Activated T-cell treated with anti-CD3 and anti-CD28 coated beads for 48 hours (primary cell): ENCODE results near the gene MAP7D3.
"Not testable (repeated sequence)": the region's sequence is repeated elsewhere in the genome, so short reads cannot be mapped to it uniquely, and the experiment has no call there.

Experiments used
- DNase-seq: peaks from one replicate; pipeline ENCODE4 v3.0.0-alpha.2; 2020; ENCODE audit warnings: low read depth

MAP7D3 gene, protein sequence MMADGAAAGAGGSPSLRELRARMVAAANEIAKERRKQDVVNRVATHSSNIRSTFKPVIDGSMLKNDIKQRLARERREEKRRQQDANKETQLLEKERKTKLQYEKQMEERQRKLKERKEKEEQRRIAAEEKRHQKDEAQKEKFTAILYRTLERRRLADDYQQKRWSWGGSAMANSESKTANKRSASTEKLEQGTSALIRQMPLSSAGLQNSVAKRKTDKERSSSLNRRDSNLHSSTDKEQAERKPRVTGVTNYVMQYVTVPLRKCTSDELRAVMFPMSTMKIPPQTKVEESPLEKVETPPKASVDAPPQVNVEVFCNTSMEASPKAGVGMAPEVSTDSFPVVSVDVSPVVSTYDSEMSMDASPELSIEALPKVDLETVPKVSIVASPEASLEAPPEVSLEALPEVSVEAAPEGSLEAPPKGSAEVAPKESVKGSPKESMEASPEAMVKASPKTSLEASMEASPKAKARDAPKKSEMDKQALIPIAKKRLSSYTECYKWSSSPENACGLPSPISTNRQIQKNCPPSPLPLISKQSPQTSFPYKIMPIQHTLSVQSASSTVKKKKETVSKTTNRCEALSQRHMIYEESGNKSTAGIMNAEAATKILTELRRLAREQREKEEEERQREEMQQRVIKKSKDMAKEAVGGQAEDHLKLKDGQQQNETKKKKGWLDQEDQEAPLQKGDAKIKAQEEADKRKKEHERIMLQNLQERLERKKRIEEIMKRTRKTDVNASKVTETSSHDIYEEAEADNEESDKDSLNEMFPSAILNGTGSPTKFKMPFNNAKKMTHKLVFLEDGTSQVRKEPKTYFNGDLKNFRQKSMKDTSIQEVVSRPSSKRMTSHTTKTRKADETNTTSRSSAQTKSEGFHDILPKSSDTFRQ

DNA sequence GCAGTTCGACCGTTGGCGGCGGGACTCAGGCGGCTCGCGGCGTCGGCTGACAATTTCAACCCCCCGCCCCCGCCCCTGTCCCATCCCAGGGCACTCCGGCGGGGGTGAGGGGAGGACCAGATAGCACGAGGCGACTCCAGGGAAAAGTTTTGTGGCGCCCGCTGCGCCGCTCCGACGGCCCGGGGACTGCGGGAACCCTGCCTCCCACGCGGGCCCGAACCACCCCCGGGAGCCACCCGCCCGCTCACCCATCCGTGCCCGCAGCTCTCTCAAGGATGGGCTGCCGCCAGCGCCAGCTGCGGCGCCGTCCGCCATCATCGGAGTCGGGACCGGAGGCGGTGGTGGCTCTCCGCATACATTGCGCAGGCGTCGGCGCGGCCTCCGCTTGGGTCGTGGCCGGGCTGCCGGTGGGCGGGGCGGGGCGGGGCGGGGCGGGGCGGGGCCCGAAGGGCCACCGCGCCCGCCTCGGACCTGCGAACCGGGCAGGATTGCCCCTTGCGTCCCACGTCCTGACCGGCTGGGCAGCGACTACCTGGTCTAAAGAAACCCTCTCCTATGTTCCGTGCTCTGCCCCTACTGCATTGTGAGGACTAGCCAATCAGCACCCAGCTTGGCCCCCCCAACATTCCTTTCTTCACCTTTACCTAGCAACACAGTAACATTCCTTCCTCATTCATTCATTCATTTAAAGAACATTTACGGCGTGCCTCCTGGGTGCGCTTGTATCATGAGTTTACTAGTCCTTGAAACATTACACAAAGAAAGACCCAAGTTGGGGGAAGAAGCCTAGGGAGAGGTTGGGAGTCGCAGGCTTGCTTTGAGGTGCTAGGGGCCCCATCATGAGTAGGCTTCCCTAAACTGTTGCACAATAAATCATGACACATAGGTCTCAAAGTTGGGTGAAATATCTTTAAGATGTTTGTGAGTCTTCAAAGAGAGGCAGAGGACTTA, at the start of gene MAP7D3:
TSS of gene MAP7D3 (minus strand) at position 360 of the 951 bp plus-strand sequence. CDS start at position 318, 42 bp downstream.
- DNase-seq, result peak; percentile 55

DNA sequence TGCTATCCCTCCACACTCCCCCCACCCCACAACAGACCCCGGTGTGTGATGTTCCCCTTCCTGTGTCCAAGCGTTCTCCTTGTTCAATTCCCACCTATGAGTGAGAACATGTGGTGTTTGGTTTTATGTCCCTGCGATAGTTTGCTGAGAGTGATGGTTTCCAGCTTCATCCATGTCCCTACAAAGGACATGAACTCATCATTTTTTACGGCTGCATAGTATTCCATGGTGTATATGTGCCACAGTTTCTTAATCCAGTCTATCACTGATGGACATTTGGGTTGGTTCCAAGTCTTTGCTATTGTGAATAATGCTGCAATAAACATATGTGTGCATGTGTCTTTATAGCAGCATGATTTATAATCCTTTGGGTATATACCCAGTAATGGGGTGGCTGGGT, 49.5 kb upstream of the MAP7D3 start, which contains the start of gene ADGRG4:
TSS of gene ADGRG4 (plus strand) at position 243 of the 400 bp plus-strand sequence. CDS start 7,815 bp downstream, outside the sequence.
- DNase-seq, result not testable (repeated sequence)

DNA sequence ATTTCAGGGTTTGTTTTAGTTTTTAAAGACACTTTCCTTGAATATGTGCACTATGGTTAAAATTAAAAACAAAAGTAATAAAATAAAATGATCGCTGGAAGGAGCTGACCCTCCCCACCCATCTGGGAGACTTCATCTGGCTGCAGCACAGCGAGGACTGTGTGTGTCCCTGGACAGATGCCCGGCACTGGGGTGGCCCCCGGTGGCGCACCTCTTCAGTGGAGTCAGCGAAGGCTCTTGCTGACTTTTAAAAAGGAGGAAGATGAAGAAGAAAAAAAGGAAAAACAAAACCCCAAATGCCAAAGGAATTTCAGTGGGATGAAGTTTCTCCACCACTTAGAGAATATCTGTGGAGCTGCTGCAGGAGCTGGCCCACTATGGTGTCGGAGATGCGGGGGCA, 44.2 kb upstream of the MAP7D3 start:
- no peak for DNase-seq

DNA sequence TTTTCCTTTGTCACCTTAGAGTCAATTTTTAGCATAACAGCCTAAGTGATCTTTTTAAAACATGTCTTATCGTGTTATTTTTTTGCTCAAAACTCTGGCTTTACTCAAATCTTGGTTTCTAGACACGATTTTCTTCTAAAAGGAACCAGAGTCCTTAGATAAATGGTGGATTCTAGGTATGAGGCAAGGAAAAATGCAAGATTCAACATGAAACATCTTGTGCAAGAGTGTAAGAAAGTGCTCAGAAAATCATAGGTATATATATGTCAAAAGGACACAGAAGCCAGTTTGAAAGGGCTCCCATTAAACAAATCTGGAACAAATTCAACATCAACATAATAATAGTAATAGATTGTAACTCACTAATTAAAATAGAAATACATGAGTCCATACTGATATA, 41.5 kb upstream of the MAP7D3 start:
- no peak for DNase-seq

DNA sequence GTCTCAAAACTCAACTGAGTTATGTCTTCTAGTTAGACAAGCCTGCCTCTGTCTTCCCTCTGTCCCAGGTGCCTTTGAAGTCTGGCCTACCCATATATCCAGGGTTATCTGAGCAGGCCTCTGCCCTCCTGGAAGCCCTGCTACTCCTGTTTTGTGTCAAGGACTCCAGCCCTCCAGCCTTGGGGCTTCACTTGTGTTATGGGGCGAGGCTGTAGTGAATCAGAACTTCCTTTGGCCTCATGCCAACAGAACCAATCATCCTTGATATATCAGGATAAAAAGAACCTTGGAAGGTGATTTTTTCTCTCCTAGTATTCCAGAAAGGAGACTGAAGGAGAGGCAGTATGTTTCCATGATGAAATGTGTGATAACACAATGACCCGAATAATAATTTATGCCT, 40.6 kb upstream of the MAP7D3 start:
- no peak for DNase-seq

DNA sequence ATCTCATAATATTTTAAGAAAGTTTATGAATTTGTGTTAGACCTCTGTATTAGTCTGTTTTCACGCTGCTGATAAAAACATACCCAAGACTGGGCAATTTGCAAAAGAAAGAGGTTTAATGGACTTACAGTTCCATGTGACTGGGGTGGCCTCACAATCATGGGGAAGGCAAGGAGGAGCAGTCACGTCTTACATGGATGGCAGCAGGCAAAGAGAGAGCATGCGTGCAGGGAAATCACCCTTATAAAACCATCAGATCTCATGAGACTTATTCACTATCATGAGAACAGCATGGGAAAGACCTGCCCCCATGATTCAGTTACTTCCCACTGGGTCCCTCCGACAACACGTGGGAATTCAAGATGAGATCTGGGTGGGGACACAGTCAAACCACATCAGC, 35.2 kb upstream of the MAP7D3 start:
- DNase-seq, result not testable (repeated sequence)

DNA sequence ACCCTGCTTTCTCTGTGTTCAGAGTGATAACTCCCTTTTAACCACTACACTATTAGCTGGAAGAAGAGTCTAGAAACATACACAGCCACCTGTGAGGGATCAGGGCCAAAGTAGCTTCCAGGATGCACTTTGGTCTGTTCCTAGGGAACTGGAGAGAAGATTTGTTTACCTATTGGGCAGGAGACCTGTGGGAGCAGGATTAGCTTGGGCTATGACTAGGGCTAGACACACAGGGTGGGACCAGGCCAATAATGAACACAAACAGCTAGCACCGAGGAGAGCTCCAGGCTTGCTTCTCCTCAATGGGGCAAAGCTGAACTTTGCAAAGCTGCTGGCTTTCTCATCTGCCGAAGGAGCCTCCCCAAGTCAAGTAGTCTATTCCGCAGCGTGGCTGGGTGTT, 24.4 kb upstream of the MAP7D3 start:
- no peak for DNase-seq

DNA sequence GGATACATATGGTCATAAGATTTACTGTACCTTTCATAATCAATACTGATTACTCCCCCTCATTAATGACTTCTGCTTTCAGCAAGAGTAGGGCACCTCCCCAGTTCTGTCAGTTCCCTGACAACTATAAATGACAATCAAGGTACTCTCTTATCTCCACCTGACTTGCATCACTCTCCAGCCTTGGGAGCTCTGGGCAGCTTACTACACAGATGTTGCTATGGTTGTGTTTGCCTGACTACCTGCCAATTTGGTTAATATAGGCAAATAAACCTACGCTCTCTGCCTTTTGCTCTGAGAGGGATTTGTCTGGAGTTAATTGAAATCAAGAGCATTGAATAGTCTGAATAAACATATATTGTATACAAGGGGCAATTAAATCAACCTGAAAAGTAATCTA, 22.8 kb upstream of the MAP7D3 start:
- no peak for DNase-seq

DNA sequence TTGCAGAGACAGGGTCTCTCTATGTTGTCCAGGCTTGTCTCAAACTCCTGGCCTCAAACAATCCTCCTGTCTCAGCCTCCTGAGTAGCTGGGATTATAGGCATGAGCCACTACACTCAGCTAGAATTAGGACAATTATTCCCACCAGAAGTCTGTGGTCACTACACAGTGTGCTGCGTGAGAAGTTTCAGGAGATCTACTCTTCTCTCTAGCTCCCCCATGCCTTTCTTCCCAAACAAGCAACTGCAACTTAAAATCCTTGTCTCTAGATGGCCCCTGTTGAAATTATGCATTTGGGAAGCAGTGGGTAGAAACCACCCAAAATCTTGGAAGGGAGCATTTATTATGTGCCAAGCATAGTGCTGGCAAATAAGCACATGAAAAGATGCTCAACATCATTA, 21.1 kb upstream of the MAP7D3 start:
- no peak for DNase-seq

DNA sequence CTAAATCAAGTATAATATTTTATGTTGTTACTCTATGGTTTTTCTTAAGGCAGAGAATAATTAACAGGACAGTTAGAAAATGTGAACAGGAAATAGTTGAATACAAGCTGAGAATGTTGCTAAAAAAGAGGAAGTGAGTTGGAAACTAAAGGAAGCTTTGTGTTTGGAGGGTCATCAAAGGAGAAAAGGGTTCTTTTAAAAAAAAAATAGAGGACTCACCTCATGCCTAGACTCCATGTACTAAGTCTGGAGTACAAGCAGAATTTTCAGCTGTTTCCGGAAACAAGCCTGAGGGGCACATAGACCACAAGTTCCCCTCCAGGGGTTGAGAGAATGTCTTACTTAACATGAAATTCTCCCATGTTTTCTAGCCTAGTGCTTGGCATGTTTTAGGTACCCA, 20.1 kb upstream of the MAP7D3 start:
- DNase-seq, result no peak

DNA sequence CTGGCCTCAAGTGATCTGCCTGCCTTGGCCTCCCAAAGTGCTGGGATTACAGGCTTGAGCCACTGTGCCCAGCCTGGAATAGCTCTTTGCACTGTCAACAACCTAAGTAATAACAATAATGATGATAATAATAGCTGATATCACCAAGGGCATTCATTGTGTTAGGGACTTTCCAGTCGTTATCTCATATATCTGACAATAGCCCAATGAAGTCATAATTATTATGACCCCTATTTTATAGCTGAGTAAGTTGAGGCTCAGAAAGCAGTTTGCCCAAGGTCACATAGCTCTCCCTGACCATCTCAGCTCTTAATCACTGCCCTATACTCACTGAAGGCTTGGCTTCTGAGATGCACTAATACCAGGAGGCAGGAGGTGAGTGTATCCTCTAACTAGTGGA, 18.7 kb upstream of the MAP7D3 start:
- DNase-seq, result no peak

DNA sequence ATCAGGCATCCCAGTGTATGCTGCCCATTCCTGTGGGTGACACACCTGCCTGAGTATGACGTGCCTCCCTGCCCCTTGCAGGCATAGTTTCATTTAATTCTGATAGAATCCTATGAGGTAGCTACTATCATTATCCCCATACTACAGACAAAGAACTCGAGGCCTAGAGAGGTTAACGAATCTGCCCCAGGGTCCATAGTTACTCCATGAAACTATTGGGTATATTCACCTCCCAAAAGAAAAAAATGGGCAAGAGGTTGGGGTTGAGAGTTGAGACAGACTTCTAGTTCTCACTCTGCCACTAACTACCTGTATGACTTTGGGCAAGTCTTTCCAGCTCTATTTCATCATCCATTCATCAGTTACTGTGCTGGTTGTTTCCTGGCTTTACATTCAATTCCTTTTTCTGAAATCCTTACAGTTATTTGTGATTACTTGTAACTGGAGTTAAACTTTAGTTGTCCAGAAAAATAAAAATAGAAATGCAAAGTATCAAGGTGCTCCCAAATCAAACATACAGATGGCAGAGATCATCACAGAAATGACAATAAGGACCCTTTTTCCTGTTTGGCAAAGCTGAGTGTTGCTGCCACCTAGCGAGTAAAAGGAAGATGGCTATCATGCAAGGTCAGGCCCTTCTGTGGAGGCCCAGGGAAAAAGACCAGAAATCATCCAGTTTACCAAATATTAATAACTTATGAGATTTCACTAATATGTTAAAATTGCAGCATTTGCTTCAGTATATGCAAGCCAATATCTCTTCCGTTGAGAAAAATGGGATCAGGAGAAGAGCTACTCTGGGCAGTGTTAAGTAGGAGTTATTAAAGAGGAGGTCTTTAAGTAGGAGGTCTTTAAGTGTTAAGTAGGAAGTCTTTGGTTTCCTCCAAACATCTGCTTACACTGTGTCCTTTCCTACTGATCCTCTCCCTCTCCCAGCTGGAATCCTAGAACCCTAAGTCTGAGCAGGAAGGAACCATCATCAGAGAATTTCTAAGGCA, 17.1 kb upstream of the MAP7D3 start:
- no peak for DNase-seq

DNA sequence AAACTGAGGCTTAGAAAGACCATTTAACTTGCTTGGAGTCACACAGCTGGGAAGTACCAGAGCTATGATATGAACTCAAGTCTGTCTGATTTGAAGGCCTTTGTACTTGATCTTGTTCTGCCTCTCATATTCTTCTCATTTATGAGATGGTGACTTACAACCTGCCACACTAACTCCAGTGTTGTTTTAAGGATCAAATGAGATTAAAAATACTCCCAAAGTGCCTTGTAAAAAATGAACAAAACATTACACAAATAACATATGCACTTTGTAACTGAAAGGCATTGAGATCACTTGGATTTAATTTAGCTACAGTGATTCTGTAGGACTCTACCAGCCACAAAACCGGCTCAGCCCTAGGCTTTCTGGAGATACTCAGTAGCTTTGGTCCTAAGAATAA, 15.6 kb upstream of the MAP7D3 start:
- DNase-seq, result no peak

DNA sequence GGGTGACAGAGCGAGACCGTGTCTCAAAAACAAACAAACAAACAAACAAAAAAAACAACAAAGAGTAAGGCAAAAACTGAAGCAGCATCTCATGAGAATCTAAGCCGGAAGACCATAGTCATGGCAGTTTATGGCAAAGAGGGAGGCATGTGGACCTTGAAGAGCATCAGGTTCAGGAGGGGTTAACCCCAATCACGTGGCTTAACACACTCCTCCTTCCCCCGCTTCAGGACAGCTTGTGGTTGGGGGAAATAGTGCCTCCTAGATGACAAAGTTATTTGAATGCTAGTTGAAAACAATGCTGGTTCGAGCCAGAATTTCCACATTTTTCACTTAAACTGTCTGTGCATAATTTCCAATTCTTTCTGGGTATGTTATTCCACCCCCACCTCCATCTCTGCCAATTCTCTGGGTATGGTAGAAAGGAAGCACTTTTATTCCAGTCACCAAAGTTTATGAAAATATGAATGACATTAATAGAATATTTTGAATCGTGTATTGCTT, 11.7 kb upstream of the MAP7D3 start:
- no peak for DNase-seq

DNA sequence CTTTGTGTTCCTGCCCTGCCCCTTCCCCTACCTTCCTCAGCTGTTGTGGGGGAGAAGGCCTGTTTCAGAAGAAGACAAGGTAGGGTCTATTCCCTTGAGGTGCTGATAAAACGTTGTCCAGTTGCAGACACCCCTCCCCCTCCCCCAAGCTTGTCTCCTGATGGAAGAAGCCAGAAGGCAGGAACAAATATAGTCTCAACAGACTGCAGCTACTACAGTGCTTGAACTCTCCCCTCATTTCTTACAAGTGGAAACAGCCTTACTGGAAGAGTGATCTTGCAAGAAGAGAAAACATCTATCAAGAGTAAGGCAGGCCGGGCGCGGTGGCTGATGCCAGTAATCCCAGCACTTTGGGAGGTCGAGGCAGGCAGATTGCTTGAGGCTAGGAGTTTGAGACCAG, 11.0 kb upstream of the MAP7D3 start:
- DNase-seq, result no peak

DNA sequence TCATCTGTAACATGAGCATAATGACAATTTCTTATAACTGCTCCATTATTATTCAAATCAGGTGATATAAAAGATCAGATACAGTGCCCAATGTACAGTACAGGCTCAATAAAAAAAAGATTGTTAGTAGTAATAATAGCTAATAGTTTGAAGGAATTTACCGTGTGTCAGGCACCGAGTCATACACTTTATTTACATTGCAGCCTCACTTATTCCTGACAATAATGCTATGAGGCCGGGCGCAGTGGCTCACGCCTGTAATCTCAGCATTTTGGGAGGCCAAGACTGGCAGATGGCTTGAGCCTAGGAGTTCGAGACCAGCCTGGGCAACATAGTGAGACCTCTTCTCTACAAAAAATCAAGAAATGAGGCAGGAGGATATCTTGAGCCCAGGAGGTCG, 10.1 kb upstream of the MAP7D3 start:
- DNase-seq, result no peak

DNA sequence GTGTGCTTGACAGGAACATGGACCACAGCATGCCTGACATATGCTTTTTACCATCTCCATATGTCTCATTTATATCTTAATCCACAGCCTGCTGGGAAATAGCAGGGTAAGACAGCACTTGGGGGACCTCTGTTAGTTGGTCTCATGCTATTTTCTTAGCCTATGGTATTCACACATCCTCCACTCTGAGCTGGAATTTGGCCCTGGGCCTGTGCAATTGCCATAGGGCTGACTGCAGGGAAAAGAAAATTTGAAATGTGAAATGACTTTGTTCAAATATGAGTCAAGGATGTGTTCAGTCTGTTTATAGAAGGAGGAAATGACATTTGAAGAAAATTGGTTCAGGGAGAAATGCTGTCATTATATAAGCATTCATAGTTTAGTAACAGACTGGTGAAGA, 9.6 kb upstream of the MAP7D3 start:
- DNase-seq, result no peak

DNA sequence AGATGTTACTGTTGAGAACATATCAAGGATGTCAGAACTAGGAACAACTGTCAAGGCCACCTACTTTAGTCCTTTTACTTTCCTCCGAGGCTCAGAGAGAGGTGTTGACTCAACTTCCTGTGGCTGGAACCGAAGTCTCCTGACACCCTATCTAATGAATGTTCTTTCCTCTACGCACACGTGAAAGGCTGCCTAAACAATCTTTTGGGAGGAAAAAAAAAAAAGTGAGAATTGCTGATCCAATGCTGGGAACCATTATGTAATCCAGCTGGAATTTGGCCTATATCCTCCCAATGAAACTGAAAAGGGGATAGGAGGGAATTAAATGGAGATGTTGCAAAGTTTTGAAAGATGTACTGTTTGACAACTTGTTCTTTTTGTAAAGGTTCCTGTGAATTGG, 8.3 kb upstream of the MAP7D3 start:
- DNase-seq, result no peak

DNA sequence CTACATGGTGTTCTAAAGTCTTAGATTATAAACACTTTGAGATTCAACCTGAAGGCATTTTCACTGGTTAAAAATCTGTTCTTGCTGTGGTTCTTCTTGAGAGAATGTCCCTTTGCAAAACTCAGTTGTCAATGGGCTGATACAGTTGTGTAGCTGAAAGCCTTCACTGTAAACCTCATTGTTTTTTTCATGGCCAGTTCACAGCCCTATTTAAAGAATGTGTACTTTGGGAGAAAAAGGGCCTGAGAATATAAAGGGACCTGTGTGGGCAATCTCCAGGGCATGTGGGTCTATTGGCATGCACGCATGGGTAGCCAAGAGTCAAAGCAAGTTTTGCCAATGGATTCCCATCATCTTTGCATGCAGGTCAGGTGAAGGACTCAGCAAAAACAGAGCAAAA, 7.8 kb upstream of the MAP7D3 start:
- DNase-seq, result no peak

DNA sequence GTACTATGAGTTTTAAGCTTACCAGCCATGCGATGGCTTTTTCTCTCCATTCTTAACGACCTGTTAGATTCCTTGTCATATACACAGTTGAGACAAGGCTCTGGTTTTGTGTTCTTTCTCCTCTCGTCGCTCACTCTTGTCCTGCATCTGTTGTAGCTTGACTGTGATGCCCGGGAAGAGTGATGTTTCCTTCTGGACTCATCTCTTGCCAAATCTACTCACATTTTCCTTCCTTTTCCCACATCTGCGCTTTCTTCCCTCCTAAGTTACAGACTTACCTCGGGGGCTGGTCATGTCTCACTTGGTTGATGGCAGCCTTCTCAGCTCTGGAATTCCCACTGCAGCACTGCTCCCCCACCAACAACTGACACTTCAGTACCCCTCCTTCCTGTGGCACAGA, 4.8 kb upstream of the MAP7D3 start:
- no peak for DNase-seq

DNA sequence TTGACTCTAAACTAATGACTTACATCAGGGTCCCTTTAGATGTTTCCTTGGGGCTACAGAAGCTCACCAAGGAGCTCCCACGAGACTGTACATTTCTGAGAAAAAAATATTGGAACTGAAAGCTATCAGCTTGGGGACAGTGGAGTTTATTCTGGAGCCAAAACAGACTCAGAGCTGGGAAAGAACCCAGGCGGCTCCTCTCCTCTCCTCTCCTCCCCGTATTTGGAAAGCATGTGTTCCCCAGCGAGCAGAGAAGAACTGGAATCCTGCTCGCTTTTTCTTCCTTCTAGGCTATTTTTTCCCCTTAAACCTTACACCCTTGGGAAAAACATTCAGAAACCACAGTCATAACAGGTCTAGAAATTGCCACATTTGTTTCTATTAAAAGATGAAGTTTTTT, 4.3 kb upstream of the MAP7D3 start:
- no peak for DNase-seq
